ENCODE data around the gene H2AZ1.
"Not testable (repeated sequence)": the region's sequence is repeated elsewhere in the genome, so short reads cannot be mapped to it uniquely, and the experiment has no call there.

Gene H2AZ1

GRCh38 chr4:99949999-99950912, at the start of gene H2AZ1:
TSS of gene H2AZ1 (minus strand) at chr4:99950275. CDS start at chr4:99950170, 105 bp downstream.
- peak; percentile 91 to 97 (median 95) for DNase-seq (ENCODE audit: low read depth in 4 of 4, low spot score in 1 of 4)

GRCh38 chr4:99998062-99998867, 48.2 kb upstream of the H2AZ1 start:
- DNase-seq (ENCODE audit: low read depth in 4 of 4, low spot score in 1 of 4): no peak

- no peak for DNase-seq (ENCODE audit: low read depth in 4 of 4, low spot score in 1 of 4)
These were observed 41.7 kb upstream of the H2AZ1 start for GRCh38 chr4:99991741-99992140.

GRCh38 chr4:99987681-99988080, 37.6 kb upstream of the H2AZ1 start:
- DNase-seq (ENCODE audit: low read depth in 4 of 4, low spot score in 1 of 4): no peak

- no peak for DNase-seq (ENCODE audit: low read depth in 4 of 4, low spot score in 1 of 4)
These were observed 36.7 kb upstream of the H2AZ1 start for GRCh38 chr4:99986792-99987191.

GRCh38 chr4:99983289-99983943, 33.3 kb upstream of the H2AZ1 start:
- no peak for DNase-seq (ENCODE audit: low read depth in 4 of 4, low spot score in 1 of 4)

GRCh38 chr4:99979872-99980271, 29.8 kb upstream of the H2AZ1 start:
- DNase-seq (ENCODE audit: low read depth in 4 of 4, low spot score in 1 of 4): no peak

- no peak for DNase-seq (ENCODE audit: low read depth in 4 of 4, low spot score in 1 of 4)
These were observed 21.5 kb upstream of the H2AZ1 start for GRCh38 chr4:99971453-99972111.

GRCh38 chr4:99968330-99968729, 18.3 kb upstream of the H2AZ1 start:
- no peak for DNase-seq (ENCODE audit: low read depth in 4 of 4, low spot score in 1 of 4)

GRCh38 chr4:99966692-99967091, 16.6 kb upstream of the H2AZ1 start:
- DNase-seq (ENCODE audit: low read depth in 4 of 4, low spot score in 1 of 4): no peak

- DNase-seq (ENCODE audit: low read depth in 4 of 4, low spot score in 1 of 4): no peak
These were observed 15.7 kb upstream of the H2AZ1 start for GRCh38 chr4:99965674-99966350.

GRCh38 chr4:99965173-99965572, 15.1 kb upstream of the H2AZ1 start:
- no peak for DNase-seq (ENCODE audit: low read depth in 4 of 4, low spot score in 1 of 4)

- DNase-seq (ENCODE audit: low read depth in 4 of 4, low spot score in 1 of 4): no peak
These were observed 11.6 kb upstream of the H2AZ1 start for GRCh38 chr4:99961711-99962110.

GRCh38 chr4:99960648-99961047, 10.6 kb upstream of the H2AZ1 start:
- no peak for DNase-seq (ENCODE audit: low read depth in 4 of 4, low spot score in 1 of 4)

- not testable (repeated sequence) for DNase-seq (ENCODE audit: low read depth in 4 of 4, low spot score in 1 of 4)
These were observed 8.1 kb upstream of the H2AZ1 start for GRCh38 chr4:99958207-99958606.

GRCh38 chr4:99950913-99951254, 809 bp upstream of the H2AZ1 start:
- no peak for DNase-seq (ENCODE audit: low read depth in 4 of 4, low spot score in 1 of 4)

- peak; percentile 72 to 89 (median 80) for DNase-seq (ENCODE audit: low read depth in 4 of 4, low spot score in 1 of 4)
These were observed 759 bp downstream of the H2AZ1 start for GRCh38 chr4:99949034-99949998.

GRCh38 chr4:99947608-99948007, 2.5 kb downstream of the H2AZ1 start:
- no peak for DNase-seq (ENCODE audit: low read depth in 4 of 4, low spot score in 1 of 4)

GRCh38 chr4:99947190-99947578, 2.9 kb downstream of the H2AZ1 start:
- no peak for DNase-seq (ENCODE audit: low read depth in 4 of 4, low spot score in 1 of 4)

Measured in stimulated activated CD4-positive, alpha-beta T cell treated with anti-CD3 and anti-CD28 coated beads, Interleukin-1b, Interleukin-23, amount 100 ng/mL, for 24 hours (primary cell).